ENCODE measurements around the gene PDCD1.
"Not testable (repeated sequence)": the region's sequence is repeated elsewhere in the genome, so short reads cannot be mapped to it uniquely, and the experiment has no call there.

The PDCD1 gene

DNA sequence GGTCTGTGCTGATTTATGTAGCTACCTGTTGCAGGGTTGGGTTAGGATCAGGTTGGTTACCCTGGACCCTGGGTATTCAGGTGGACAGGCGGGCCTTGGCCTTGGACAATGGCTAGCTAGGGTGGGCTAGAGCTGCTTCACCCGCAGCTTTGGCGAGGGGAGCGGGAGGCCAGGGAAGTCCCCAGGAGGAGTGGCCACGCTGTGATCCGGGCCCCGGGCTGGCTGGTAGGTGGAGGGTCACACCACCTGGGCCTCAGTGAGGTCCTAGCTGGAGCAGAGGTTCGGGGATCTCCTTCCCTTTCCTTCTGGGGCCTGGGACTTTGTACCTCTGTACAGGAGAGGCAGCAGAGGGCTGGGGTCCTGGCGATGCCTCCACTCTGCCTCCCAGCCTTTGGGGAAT is 20.6 kb upstream of the PDCD1 start:
- DNase-seq (ENCODE audit: extremely low read depth in 1 of 2, low read depth in 1 of 2): no peak

GRCh38 chr2:241877989-241878970 is 19.6 kb upstream of the PDCD1 start:
- peak in 1 of 2 donors; percentile 62 for DNase-seq (ENCODE audit: extremely low read depth in 1 of 2, low read depth in 1 of 2)

DNA sequence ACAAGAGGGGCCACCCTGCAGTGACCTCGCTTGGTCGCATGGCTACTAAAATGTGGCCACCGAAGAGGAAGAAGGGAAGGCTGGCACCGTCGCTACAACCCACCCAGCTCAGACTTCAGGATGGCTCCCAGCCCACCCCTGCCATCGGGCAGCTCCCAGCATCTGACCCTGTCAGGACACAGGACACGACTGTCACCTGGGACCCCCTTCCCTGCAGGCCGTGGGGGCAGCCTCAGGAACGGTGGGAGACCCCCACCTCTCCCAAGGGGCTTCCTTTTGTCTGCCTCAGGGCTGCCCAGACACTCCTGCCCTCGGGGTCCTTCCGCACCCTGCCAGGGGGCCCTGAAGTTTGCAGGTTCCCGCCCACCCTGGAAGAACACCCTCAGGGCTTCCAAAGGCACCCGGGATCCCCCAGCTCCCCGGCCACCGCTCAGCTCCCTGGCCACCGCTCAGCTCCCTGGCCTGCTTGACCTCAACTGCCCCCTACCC is 18.5 kb upstream of the PDCD1 start:
- DNase-seq (ENCODE audit: extremely low read depth in 1 of 2, low read depth in 1 of 2): no peak

DNA sequence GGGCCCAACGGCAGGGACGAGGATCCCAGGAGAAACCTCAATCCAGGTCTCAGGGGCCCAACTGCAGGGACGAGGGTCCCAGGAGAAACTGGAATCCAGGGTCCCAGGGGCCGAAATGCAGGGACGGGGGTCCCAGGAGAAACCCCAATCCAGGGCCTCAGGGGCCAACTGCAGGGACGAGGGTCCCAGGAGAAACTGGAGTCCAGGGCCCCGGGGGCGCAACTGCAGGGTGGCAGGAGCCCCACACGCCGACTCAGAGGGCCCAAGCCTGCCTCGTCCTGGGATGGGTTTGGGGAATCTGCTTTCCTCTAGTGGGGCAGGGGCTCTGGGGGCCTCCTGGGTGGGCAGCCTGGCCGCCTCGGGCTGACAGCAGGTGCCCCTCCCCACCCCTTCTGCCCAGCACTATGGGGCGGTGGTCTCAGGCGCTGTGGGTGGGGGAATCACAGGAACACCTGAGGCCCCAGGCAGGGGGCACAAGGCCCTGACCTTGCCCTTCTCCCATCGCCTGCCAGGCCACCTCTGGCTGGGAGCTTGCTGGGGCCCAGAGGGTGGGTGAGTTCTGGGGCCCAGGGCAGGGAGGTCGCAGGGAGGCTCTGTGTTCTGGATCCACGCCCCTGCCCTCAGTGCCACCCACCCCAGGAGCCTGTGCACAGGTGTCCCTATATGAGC is 18.0 kb upstream of the PDCD1 start:
- no peak for DNase-seq (ENCODE audit: extremely low read depth in 1 of 2, low read depth in 1 of 2)

DNA sequence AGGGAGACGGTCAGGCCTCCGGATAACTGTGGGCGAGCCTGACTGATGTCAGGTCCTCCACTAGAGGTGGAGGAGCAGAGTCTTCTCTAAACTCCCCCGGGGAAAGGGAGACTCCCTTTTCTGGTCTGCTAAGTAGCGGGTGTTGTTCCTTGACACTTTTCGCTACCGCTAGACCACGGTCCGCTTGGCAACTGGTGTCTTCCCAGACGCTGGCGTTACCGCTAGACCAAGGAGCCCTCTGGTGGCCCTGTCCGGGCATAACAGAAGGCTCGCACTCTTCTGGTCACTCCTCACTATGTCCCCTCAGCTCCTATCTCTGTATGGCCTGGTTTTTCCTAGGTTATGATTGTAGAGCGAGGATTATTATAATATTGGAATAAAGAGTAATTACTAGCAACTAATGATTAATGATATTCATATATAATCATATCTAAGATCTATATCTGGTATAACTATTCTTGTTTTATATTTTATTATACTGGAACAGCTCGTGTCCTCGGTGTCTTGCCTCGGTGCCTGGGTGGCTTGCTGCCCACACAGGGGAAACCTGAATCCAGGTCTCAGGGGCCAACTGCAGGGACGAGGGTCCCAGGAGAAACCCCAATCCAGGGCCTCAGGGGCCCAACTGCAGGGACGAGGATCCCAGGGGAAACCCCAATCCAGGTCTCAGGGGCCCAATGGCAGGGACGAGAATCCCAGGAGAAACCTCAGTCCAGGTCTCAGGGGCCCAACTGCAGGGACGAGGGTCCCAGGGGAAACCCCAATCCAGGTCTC is 17.2 kb upstream of the PDCD1 start:
- not testable (repeated sequence) for DNase-seq (ENCODE audit: extremely low read depth in 1 of 2, low read depth in 1 of 2)

GRCh38 chr2:241874277-241874925 is 15.7 kb upstream of the PDCD1 start:
- no peak for DNase-seq (ENCODE audit: extremely low read depth in 1 of 2, low read depth in 1 of 2)

DNA sequence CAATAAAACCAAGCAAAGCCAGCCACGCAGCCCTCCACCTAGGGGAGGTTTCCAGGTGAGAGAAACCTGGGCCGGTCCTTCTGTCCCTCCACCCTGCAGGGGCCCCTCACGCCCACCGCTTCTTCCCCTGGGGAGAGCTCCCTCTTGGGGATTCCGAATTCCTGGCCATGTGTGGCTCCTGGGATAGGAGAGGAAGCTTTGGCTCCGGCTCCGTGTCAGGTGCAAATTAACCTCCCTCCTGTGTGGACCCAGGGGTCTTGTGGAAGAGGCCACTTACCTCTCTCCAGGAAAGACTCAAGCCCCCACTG is 15.1 kb upstream of the PDCD1 start:
- DNase-seq (ENCODE audit: extremely low read depth in 1 of 2, low read depth in 1 of 2): no peak

GRCh38 chr2:241873081-241873802 is 14.5 kb upstream of the PDCD1 start:
- DNase-seq (ENCODE audit: extremely low read depth in 1 of 2, low read depth in 1 of 2): no peak

DNA sequence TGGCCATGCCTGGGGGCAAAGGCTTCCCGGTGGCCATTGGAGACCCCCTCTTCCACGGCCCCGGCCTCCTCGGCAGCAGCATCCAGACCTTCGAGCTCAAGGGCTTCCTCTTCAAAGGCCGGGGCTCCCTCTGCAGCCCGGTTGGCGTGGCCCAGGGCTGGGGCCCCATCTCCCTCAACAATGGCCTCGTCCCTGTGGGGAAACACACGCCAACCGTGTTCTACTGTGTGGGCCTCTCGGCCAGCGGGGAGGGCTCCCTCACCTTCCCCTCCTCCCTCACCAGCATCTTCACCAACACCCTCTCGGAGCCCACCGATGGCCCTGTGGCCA is 13.6 kb upstream of the PDCD1 start:
- DNase-seq (ENCODE audit: extremely low read depth in 1 of 2, low read depth in 1 of 2): no peak

- DNase-seq (ENCODE audit: extremely low read depth in 1 of 2, low read depth in 1 of 2): no peak
Observed at GRCh38 chr2:241871538-241872312, 13.0 kb upstream of the PDCD1 start.

DNA sequence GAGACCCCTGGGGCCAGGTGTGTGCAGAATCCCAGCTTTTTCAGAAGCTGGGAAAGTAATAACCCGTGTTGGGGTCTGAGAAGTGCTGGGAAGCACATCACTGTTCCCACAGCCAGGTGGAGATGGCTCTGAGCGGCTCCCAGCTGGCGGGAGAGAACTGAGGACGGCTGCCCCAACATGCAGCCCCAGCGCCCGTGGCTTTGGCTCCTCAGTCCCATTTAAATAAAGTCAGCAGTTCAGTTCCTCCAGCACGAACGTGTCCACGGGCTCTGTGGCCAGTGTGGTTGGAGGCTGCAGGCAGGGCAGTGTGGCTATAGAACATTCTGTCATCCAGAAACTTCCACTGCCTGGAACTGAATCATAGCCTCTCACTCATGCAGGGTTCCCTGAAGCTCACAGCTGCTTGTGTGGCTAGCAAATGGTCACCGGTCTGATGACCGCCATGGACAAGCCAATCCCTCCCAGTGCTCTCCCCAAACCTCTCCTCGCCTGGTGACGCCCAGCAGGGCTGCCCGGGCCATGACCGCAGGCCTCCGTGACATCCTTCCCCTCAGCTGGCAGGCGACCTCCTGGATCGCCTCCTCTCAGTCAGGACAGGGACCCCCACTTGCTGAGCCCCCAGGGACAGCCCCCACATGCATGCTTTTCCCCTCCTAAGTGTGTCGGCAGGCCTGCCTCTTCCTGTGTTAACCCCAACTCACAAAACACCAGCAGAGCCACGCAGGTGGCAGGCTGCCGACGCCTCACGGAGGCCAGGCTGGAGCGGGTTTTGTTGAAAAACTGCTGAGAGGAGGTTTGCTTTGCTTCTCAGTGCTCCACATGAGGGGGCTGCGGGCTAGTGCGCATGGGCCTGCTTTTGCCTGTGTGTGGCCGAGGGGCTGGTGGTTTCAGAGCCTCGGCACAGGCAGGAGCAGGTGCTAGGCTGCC is 12.2 kb upstream of the PDCD1 start:
- DNase-seq (ENCODE audit: extremely low read depth in 1 of 2, low read depth in 1 of 2): no peak

- no peak for DNase-seq (ENCODE audit: extremely low read depth in 1 of 2, low read depth in 1 of 2)
Observed at GRCh38 chr2:241870081-241870541, 11.4 kb upstream of the PDCD1 start.

GRCh38 chr2:241869087-241869961 is 10.6 kb upstream of the PDCD1 start, which contains the start of gene RTP5:
TSS of gene RTP5 (plus strand) at chr2:241869729. CDS start at chr2:241869757, 28 bp downstream.
- no peak for DNase-seq (ENCODE audit: extremely low read depth in 1 of 2, low read depth in 1 of 2)

DNA sequence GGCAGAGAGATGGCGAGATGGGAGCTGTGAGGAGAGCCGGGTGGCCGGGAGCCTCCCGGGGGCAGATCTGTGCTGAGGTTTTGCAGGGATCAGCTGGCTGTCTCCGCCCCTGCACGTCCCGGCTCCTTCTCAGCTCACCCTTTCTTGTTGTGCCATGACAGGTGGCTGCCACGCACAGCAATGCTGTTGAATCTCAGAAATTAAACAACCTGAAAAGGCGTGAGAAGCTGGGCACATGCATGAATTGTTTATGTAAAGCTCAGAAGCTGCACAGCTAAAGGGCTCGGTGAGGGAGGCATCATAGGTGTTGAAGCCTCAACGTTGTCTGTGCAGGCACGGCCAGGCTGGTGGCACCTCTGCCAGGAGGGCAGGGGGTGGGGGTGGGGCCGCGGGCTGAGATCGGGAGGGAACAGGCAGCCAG is 10.0 kb upstream of the PDCD1 start:
- no peak for DNase-seq (ENCODE audit: extremely low read depth in 1 of 2, low read depth in 1 of 2)

DNA sequence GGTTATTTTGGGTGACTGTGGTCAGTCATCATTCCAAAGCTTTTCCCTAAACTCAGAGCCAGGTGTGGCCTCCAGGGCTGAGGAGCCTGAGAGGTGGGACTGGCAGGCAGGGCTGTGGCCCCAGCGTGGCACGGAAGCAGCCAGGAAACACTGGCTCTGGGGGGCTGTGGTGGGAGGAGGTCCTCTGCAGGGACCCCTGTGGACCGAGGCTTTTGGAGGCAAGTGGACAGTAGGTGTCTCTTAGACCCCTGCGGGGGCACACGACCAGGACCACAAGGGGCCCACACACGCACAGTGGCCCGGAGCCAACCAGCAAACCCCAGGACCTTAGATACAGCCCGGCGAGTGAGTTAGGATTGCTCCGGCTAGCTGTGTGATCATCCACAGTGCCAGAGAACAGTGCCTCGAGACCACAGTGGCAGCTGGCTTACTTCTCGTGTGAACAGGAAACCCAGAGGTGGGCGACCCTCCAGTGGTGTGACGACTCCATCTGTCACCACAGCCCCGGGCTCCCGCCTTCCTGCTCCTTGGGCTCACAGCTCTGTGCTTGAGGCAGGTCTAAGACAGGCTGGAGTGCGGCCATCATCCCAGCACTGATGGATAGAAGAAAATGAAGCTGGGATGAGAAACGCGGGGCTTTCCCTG is 9.2 kb upstream of the PDCD1 start:
- peak in 1 of 2 donors; percentile 58 for DNase-seq (ENCODE audit: extremely low read depth in 1 of 2, low read depth in 1 of 2)

DNA sequence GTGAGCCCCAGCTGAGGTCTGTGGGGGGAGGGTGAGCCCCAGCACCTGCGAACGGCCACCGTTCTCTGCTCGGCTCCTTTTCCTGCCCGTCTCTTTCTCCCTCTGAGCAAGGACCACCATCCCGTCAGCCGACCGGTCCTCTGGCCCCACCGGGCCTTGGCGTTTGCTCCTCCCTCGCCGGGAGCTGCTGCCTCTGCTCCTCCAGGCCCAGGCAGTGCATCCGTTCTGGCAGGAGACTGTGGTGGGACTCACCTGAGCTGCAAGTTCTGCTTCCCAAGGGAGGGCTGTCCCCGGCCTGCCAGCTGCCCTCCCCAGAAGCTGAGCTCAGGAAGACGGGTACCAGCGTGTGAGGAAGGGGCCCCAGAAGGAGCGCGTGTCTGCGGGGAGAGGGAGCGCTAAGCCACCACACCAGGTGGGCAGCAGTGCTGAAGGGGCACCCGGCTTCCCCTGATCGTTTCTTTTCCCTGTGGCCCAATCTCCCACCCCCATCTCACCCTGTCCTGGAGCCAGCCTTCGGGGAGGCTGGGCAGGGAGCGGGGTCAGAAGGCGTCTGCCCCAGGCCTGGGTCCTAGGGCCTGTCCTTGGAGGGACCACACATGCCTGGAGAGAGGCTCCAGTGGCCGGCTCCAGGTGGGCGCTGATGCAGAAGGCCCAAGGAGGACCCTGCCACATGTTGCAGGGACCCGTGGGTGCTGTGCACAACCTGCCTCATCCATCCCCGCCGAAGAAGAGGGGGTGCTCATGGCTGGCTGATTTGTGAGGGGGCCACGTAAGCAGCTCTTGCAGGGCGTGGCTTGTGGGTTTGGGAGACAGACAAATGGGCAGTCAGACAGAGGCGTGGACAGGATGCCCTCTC is 8.3 kb upstream of the PDCD1 start:
- no peak for DNase-seq (ENCODE audit: extremely low read depth in 1 of 2, low read depth in 1 of 2)
